BE2C (cell line): ENCODE measurements around the gene MRNIP.

ENCODE experiments used
- DNase-seq: peaks from one replicate; pipeline ENCODE4 v3.0.0-alpha.2; 2020
- H3K27me3 ChIP-seq: fragments of 250-450 bp; sonication (Bioruptor Pico); 2 replicates; pipeline ENCODE4 v1.5.1; 2020; ENCODE audit warnings: mild to moderate bottlenecking
- H3K36me3 ChIP-seq: fragments of 250-450 bp; sonication (Bioruptor Pico); 2 replicates; pipeline ENCODE4 v1.5.1; 2020; ENCODE audit warnings: mild to moderate bottlenecking
- H3K4me1 ChIP-seq: fragments of 250-450 bp; sonication (Bioruptor Pico); 2 replicates; pipeline ENCODE4 v1.5.1; 2020
- H3K4me3 ChIP-seq: 2 replicates; pipeline ENCODE4 v1.5.1; 2011; ENCODE audit warnings: low read depth, low read length
- H3K9me3 ChIP-seq: fragments of 250-450 bp; sonication (Bioruptor Pico); 2 replicates; pipeline ENCODE4 v1.5.1; 2020
- CTCF ChIP-seq: IDR thresholded peaks from 2 replicates; pipeline ENCODE4 v1.5.1; 2012; ENCODE audit warnings: mild to moderate bottlenecking, low read depth, low read length

The MRNIP gene

DNA sequence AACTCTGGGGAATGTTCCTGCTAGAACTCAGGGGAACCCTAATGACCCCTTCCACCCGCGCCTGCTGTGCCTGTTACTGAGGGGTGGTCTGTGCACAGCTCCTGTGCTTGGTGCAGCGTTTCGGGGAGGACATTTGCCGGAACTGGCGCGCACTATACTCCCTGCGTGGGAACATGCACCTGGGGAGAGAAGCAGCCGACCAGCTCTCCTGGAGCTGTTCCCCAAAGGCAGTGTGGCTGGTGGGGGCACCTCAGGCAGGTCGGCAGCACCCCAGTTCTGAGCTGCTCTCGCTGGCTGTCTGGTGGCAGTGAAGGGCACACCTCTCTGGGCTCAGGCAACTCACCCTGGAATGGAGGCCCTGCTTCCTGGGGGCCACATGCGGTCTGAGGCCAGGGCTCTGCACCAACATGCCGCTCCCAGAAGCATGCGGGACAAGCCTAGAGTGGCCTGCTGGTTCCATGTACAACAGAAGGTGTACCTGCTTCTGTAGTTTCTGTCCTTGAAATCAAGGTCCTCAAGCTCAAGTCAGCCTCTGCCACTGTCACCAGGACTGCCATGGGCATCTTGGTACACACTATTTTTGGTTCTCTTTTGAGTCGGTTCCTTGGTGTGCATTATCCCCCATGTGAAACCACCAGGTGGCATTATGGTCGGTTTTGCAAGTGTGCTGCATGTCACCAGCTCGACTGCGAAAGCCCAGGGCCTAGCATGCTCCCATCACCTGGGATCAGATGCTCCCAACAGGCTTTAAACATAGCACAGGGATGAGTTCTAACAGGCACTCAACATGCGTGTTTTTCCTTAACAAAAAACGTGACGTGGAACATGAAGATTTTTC, 7.8 kb upstream of the MRNIP start:
- peak; percentile 40 for DNase-seq
- TF ChIP-seq CTCF = peak; percentile 41

DNA sequence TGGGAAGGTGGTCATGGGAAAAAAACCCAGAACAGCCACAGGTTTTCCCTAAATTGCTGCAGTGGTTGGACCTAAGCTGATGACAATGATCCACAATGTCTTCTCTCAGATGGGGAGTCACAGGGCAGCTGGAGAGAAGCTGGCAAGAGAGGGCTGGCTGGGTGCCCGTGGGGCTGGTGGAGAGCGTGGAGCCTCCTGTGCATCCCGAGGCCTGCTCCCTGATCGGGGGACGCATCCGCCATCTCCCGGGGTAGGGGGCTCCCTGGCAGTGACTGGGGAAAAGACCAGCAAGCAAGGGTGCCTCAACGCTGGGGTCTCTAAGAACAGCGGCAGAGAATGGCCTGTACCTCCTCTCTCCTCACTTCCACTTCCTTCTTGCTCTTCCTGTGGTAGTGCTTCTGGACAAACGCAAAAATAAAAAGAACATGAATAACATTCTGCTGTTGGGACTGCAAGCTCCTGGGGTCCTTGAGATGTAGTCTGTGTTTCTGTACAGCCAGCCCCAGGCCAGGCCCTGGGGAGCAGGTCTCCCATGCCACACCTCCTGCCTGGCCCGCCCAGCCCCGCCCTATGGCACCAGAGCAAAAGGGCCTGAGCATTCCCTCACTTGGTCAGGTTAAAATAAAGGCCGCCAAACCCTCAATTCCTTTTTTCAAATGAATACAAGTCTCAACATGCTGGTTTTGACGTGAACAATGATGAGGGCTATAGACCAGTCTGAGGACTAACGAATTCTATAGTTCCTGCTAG, 7.0 kb upstream of the MRNIP start:
- H3K27me3 ChIP-seq = no peaks in the 10 kb centered on the region
- peaks cover 8% of the 10 kb centered on the region for H3K36me3 ChIP-seq
- no peaks in the 10 kb centered on the region for H3K9me3 ChIP-seq
- H3K4me1 ChIP-seq = no peaks in the 10 kb centered on the region
- no peak overlapping the region for H3K4me3 ChIP-seq
- no peak for TF ChIP-seq CTCF
- DNase-seq = no peak

More for the DNA sequence above, 7.8 kb upstream of the MRNIP start:
- H3K9me3 ChIP-seq = no peaks in the 10 kb centered on the region
- no peak overlapping the region for H3K4me3 ChIP-seq
- no peaks in the 10 kb centered on the region for H3K27me3 ChIP-seq
- no peaks in the 10 kb centered on the region for H3K4me1 ChIP-seq
- H3K36me3 ChIP-seq = peaks cover 8% of the 10 kb centered on the region

GRCh38 chr5:179864686-179865085, 6.1 kb upstream of the MRNIP start:
- Histone ChIP-seq H3K9me3 (no peaks in the 10 kb centered on the region), H3K27me3 (no peaks in the 10 kb centered on the region), H3K4me1 (no peaks in the 10 kb centered on the region), H3K36me3 (peaks cover 4% of the 10 kb centered on the region), H3K4me3 (no peak overlapping the region)
- no peak for TF ChIP-seq CTCF
- DNase-seq = no peak

DNA sequence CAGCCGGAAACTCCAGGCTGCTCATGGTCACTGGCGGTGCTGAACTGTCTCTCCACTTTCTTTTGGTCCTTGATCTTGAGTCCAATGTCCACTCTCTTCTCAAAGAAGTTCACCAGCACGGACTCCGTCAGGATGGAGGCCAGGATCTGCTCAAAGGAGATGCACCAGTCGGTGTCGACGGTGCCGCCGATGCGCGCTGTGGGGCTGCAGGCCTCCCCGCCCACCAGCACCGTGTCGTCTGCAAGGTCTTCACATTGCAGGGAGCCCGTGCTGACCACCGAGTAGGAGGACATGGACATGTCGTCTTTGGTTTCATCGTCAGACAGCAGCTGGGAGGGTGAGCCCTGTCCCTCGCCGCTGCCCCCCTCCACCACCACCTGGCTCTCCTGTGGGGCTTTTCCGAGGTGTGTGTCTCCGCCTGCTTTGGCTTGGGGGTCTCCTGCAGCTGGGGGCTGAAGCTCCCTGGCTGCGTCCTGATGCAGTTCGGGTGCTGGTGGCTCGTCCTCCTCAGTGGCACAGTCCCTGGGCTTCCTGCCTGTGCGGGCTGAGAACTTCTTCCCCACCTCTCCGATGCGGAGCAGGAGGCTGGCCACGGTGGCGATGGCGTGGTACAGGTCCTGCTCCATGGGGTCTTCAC, 5.0 kb upstream of the MRNIP start:
- DNase-seq = no peak
- no peaks in the 10 kb centered on the region for H3K27me3 ChIP-seq
- H3K4me1 ChIP-seq = no peaks in the 10 kb centered on the region
- H3K4me3 ChIP-seq = no peak overlapping the region
- peaks cover 4% of the 10 kb centered on the region for H3K36me3 ChIP-seq
- H3K9me3 ChIP-seq = no peaks in the 10 kb centered on the region
- no peak for TF ChIP-seq CTCF

GRCh38 chr5:179862891-179863290, 4.3 kb upstream of the MRNIP start:
- no peak for DNase-seq
- TF ChIP-seq CTCF = no peak
- no peaks in the 10 kb centered on the region for H3K9me3 ChIP-seq
- no peak overlapping the region for H3K4me3 ChIP-seq
- H3K36me3 ChIP-seq = peaks cover 4% of the 10 kb centered on the region
- no peaks in the 10 kb centered on the region for H3K4me1 ChIP-seq
- H3K27me3 ChIP-seq = no peaks in the 10 kb centered on the region

GRCh38 chr5:179862296-179862695, 3.7 kb upstream of the MRNIP start:
- Histone ChIP-seq H3K27me3 (no peaks in the 10 kb centered on the region), H3K9me3 (no peaks in the 10 kb centered on the region), H3K4me1 (no peaks in the 10 kb centered on the region), H3K36me3 (peaks cover 3% of the 10 kb centered on the region), H3K4me3 (no peak overlapping the region)
- no peak for TF ChIP-seq CTCF
- DNase-seq = no peak
